ENCODE results near the gene FATE1. TPM values are rescaled to one million over a fixed set of nuclear protein-coding genes. Genes with fewer than 3 reads are reported as not detected.

Gene FATE1
- total RNA-seq, 4 donors from 2014 or later, result not detected

- no peak for DNase-seq
- H3K27ac ChIP-seq, result no peak overlapping the region
- 79 to 100% methylated on average over 2 of the region's 4 CpGs for WGBS, 2 donors
- H3K36me3 ChIP-seq, result no peaks in the 10 kb centered on the region
- H3K27me3 ChIP-seq, result no peaks in the 10 kb centered on the region
- H3K4me1 ChIP-seq, result peaks cover 0 to 5% (median 0%) of the 10 kb centered on the region in 3 donors
- no peak overlapping the region for H3K4me3 ChIP-seq
- TF ChIP-seq POLR2A (IDR thresholded peaks at IDR 0.05) (no peak), CTCF (IDR thresholded peaks at IDR 0.05) (no peak)
- H3K9me3 ChIP-seq, result no peaks in the 10 kb centered on the region
- intact Hi-C loops (cut with DNase I), result no loop called here
Measured at GRCh38 chrX:151729056-151729725, 13.4 kb downstream of the FATE1 start.

GRCh38 chrX:151734446-151734845 is 18.6 kb downstream of the FATE1 start, which contains the start of gene CNGA2:
Gene CNGA2, plus strand, starts transcription at chrX:151734746. Its CDS starts 3,738 bp downstream, at chrX:151738484.
- Histone ChIP-seq H3K4me3 (no peak within 1 kb of the TSS), H3K27me3 (no peaks in the 10 kb centered on the region), H3K27ac (no peak within 1 kb of the TSS), H3K36me3 (no peaks in the 10 kb centered on the region), H3K4me1 (no peaks in the 10 kb centered on the region), H3K9me3 (no peaks in the 10 kb centered on the region)
- 62 to 80% methylated on average over 4 of the region's 4 CpGs for WGBS, 2 donors
- no peak for DNase-seq
- no peak for TF ChIP-seq CTCF (IDR thresholded peaks at IDR 0.05)
- no peak for TF ChIP-seq POLR2A (IDR thresholded peaks at IDR 0.05)
- intact Hi-C loops (cut with DNase I), result no loop called here

- no peak overlapping the region for H3K4me3 ChIP-seq
- no peaks in the 10 kb centered on the region for H3K36me3 ChIP-seq
- intact Hi-C loops (cut with DNase I), result no loop called here
- DNase-seq, result no peak
- H3K27me3 ChIP-seq, result no peaks in the 10 kb centered on the region
- no peaks in the 10 kb centered on the region for H3K4me1 ChIP-seq
- WGBS, 2 donors, result 56 to 76% methylated on average over 2 of the region's 2 CpGs
- no peak overlapping the region for H3K27ac ChIP-seq
- no peaks in the 10 kb centered on the region for H3K9me3 ChIP-seq
- TF ChIP-seq CTCF (IDR thresholded peaks at IDR 0.05) (no peak), POLR2A (IDR thresholded peaks at IDR 0.05) (no peak)
Measured at GRCh38 chrX:151735219-151735618, 19.4 kb downstream of the FATE1 start.

- Histone ChIP-seq H3K4me3 (no peak overlapping the region), H3K4me1 (no peaks in the 10 kb centered on the region), H3K27me3 (no peaks in the 10 kb centered on the region), H3K36me3 (no peaks in the 10 kb centered on the region), H3K27ac (no peak overlapping the region), H3K9me3 (no peaks in the 10 kb centered on the region)
- no peak for DNase-seq
- intact Hi-C loops (cut with DNase I), result no loop called here
- no peak for TF ChIP-seq CTCF (IDR thresholded peaks at IDR 0.05)
- no peak for TF ChIP-seq POLR2A (IDR thresholded peaks at IDR 0.05)
- 93% methylated on average over 2 of the region's 6 CpGs; no CpG with 5 or more reads in 1 of the 2 donors for WGBS, 2 donors
Measured at GRCh38 chrX:151736685-151737084, 20.9 kb downstream of the FATE1 start.

DNA sequence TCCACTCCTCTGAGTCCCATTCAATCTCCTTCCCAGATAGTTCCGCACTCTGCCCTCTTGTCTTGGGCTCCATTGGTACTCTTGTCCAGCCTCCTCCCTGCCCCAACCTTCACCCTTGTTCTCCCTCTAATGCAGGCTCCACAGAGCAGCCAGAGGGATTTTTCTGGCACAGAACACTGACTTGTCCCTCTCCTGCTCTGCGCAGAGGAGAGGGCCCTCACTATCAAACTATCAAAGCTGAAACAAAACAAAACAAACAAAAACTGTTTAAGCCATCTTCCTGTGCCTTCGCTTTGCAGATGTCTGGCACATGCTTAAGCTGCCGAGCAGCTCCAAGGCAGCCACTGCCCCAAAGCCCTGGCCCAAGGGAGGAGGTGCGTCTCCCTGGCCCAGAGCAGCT is 21.7 kb downstream of the FATE1 start:
- no peak overlapping the region for H3K27ac ChIP-seq
- H3K9me3 ChIP-seq, result no peaks in the 10 kb centered on the region
- intact Hi-C loops (cut with DNase I), result no loop called here
- H3K4me1 ChIP-seq, result no peaks in the 10 kb centered on the region
- H3K27me3 ChIP-seq, result no peaks in the 10 kb centered on the region
- H3K36me3 ChIP-seq, result no peaks in the 10 kb centered on the region
- 90 to 91% methylated on average over 1 to 3 of the region's 5 CpGs for WGBS, 2 donors
- H3K4me3 ChIP-seq, result no peak overlapping the region
- no peak for TF ChIP-seq CTCF (IDR thresholded peaks at IDR 0.05)
- no peak for TF ChIP-seq POLR2A (IDR thresholded peaks at IDR 0.05)
- DNase-seq, result no peak

All from esophagus squamous epithelium (tissue), 5 donors.